GM10248 (cell line): Measurements from ENCODE around the gene INPP4B.
"Not testable (repeated sequence)": the region's sequence is repeated elsewhere in the genome, so short reads cannot be mapped to it uniquely, and the experiment has no call there.

Experiments used
- CTCF ChIA-PET: fragments of 300-600 bp; sonication (Branson Sonifier 250); formaldehyde crosslinking; extraction: SDS; loops from one replicate; lab custom pipeline; 2021; ENCODE audit warnings: antibody characterized with exemption; lab: Yijun Ruan, JAX
- POLR2A ChIA-PET: fragments of 350-650 bp; sonication (Branson Sonifier 250); formaldehyde crosslinking; extraction: SDS; loops from one replicate; lab custom pipeline; 2020; ENCODE audit warnings: antibody characterized with exemption; lab: Yijun Ruan, JAX
- DNase-seq: peaks from one replicate; pipeline ENCODE4 v3.0.0; 2012; ENCODE audit errors: extremely low spot score
- TF ChIP-seq, protein P1 (sequence below): IDR thresholded peaks from 2 replicates; pipeline ENCODE4 v1.5.1; 2012; ENCODE audit warnings: mild to moderate bottlenecking, low read depth; ENCODE audit errors: extremely low read depth, missing control alignments, control extremely low read depth

INPP4B gene

DNA sequence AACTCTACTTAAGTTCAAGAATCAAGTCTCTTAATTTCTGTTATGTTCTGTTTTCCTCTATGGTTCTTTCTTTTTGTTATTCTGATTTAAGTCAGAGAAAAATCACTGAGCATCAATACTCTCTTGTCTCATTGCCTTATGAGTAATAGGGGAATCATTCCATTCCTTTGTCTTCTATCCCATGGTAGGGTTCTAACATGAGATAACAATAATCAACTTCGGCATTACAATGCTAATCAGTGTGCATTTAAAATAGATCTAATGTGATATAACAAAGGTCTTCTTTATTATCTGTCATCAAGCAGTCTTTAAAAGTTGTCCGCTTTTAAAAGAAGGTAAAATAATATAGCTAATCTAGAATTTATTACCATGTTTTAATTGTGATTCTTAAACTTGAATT lies 762.8 kb downstream of the INPP4B start:
- POLR2A ChIA-PET = no interaction called here
- CTCF ChIA-PET = no interaction called here
- TF ChIP-seq, protein P1, sequence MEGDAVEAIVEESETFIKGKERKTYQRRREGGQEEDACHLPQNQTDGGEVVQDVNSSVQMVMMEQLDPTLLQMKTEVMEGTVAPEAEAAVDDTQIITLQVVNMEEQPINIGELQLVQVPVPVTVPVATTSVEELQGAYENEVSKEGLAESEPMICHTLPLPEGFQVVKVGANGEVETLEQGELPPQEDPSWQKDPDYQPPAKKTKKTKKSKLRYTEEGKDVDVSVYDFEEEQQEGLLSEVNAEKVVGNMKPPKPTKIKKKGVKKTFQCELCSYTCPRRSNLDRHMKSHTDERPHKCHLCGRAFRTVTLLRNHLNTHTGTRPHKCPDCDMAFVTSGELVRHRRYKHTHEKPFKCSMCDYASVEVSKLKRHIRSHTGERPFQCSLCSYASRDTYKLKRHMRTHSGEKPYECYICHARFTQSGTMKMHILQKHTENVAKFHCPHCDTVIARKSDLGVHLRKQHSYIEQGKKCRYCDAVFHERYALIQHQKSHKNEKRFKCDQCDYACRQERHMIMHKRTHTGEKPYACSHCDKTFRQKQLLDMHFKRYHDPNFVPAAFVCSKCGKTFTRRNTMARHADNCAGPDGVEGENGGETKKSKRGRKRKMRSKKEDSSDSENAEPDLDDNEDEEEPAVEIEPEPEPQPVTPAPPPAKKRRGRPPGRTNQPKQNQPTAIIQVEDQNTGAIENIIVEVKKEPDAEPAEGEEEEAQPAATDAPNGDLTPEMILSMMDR = no peak
- no peak for DNase-seq

DNA sequence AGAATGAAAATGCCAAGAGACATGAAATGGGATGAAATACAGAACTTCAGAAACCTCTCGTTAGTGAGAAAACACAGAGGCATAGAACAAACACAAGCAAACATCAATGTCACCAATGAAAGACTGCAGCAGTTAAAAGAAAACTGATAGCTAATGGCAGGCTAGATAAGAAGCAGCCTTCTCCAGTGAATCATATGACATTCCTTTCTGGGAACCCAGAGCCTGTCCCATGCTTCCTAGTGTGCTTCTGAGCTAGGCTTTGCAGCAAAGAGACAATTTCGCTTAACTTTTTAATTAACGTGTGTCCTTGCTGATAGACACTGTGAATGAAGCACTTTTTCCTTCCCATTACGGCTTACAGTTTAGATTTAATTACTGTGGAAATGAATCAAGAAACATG lies 765.1 kb downstream of the INPP4B start:
- ChIA-PET CTCF (no interaction called here), POLR2A (no interaction called here)
- DNase-seq = no peak
- TF ChIP-seq, protein P1 = no peak

DNA sequence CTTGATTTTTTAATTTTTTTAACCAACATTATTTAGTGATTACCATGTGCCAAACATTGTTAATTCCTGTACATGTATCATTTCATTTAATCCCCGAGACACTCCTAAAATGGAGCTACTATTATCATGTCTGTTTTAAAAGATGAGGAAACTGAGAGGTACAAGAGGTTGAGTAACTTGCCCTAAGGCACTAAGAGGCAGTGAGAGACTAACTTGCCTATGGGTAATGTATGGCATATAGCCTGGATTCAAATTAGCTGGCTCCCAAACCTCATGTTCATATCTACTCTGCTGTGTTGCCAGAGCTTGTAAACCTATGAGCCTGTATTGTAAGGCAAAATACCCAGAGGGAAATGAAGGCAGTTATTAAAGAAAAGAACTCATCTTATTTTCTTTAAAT lies 766.1 kb downstream of the INPP4B start:
- no peak for DNase-seq
- POLR2A ChIA-PET = no interaction called here
- TF ChIP-seq, protein P1 = no peak
- CTCF ChIA-PET = interaction anchor here (0.8 kb wide), 1 partner anchor 16 kb away, joined by 3 read pairs; no protein-coding TSS in a partner anchor

DNA sequence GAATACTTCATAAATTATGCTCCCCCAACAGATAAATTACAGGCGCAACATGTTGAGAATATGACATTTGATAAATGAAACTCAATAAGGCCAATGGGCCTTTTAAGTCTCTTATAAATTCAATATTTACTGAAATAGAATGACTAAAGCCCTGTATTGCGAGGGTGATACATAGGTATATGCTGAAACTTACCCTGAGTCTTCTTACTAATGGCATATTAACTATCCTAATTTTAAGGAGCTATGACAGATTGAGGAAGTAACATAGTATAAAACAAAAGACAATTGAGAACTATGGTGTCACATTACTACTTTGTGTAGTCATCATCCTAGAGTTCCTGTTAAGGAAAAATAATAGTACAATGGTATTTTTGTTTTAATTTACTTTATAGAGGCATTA lies 769.1 kb downstream of the INPP4B start:
- DNase-seq = no peak
- TF ChIP-seq, protein P1 = no peak
- POLR2A ChIA-PET = no interaction called here
- CTCF ChIA-PET = interaction anchor here (1.5 kb wide), 1 partner anchor 8 kb away, joined by 5 read pairs; no protein-coding TSS in a partner anchor

DNA sequence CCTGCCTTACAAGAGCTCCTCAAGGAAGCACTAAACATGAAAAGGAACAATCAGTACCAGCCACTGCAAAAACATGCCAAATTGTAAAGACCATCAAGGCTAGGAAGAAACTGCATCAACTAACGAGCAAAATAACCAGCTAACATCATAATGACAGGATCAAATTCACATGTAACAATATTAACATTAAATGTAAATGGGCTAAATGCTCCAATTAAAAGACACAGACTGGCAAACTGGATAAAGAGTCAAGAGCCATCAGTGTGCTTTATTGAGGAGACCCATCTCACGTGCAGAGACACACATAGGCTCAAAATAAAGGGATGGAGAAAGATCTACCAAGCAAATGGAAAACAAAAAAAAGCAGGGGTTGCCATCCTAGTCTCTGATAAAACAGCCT lies 777.8 kb downstream of the INPP4B start:
- POLR2A ChIA-PET, CTCF ChIA-PET, DNase-seq: not testable (repeated sequence)

DNA sequence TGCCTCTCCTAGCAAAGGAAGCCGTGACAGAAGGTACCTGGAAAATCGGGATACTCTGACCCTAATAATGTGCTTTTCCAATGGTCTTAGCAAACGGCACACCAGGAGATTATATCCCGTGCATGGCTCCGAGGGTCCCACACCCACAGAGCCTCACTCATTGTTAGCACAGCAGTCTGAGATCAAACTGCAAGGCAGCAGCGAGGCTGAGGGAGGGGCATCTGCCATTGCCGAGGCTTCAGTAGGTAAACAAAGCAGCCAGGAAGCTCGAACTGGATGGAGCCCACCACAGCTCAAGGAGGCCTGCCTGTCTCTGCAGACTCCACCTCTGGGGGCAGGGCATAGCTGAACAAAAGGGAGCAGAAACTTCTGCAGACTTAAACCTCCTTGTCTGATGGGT lies 779.5 kb downstream of the INPP4B start:
- CTCF ChIA-PET, POLR2A ChIA-PET: not testable (repeated sequence)

DNA sequence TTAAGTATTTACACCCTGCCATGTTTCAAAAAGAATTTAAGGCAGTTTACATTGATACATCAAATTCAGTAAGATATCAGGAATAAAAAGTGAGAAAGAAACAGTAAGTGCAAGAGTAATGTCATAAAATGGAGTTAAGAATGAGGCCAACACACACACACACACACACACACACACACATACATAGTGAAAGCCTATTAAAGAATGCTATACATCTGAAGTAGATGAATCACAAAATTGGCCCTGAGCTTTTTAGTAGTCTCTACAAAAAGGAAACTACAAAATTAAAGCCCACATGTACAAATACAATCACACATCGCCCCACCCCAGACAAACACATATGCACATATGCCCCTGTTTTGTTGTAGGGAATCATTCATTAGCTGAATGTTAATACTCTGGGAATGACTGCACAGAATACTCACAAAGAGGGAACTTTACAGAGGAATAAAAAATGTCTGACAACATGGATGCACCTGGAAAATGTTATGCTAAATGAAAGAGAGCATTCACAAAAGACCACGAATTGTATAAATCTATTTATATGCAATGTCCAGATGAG lies 780.9 kb downstream of the INPP4B start:
- no peak for DNase-seq
- CTCF ChIA-PET = no interaction called here
- TF ChIP-seq, protein P1 = no peak
- POLR2A ChIA-PET = no interaction called here

More for the DNA sequence above, 779.5 kb downstream of the INPP4B start:
- DNase-seq = not testable (repeated sequence)

DNA sequence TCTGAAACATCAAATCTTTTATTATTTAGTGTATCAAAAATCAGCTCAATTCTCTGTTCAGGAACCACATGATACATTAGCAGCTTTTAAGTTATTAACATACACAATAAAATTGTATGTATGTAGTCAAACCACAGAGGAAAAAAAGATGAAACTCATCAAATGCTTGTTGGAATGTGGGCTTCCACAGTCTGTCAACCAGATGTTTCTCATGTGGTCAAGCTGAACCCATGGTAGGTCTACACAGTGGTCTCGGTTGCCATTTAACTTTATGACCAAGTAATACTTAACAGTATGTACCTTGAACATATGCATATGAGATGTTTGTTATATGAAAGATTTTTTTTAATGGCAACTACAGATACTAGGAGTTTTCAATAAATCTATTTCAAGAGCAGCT lies 781.9 kb downstream of the INPP4B start:
- TF ChIP-seq, protein P1 = no peak
- CTCF ChIA-PET = interaction anchor here (1.5 kb wide), 1 partner anchor 43 kb away, joined by 3 read pairs; no protein-coding TSS in a partner anchor
- POLR2A ChIA-PET = no interaction called here
- no peak for DNase-seq
